HepG2 (cell line): ENCODE measurements around the gene SMAD7. TPM values are rescaled to one million over a fixed set of nuclear protein-coding genes. Genes with fewer than 3 reads are reported as not detected.

Source experiments
- ATAC-seq: fragments of 200-7000 bp; cut with Tn5 transposase; 3 replicates; pipeline ENCODE4 v1.9.1; 2020; ENCODE audit warnings: mild to moderate bottlenecking, moderate library complexity
- BruUV-seq: library from RNA; stranded (reverse); fragments of 400-500 nt; replicated peaks from 2 replicates; lab custom pipeline; 2021; lab: Mats Ljungman, UMichigan
- CTCF ChIA-PET: fragments of 300-600 bp; formaldehyde crosslinking; extraction: SDS; loops from one replicate; lab custom pipeline; 2021; ENCODE audit warnings: low total read pairs, inconsistent platforms, low intra/inter-chr PET ratio; lab: Yijun Ruan, JAX
- POLR2A ChIA-PET: fragments of 350-600 bp; sonication (Branson Sonifier 250); formaldehyde crosslinking; loops from one replicate; lab custom pipeline; 2020; ENCODE audit warnings: antibody characterized with exemption, inconsistent platforms; lab: Yijun Ruan, JAX
- DNase-seq: peaks from one replicate; pipeline ENCODE4 v3.0.0-alpha.2; 2015; ENCODE audit warnings: low spot score
- FAIRE-seq: peaks from 3 replicates; lab custom pipeline; 2011; peaks lifted over from hg19 to GRCh38; lab: Jason Lieb, UNC
- H2AFZ ChIP-seq: one replicate; pipeline ENCODE4 v1.6.1; 2011; ENCODE audit warnings: low read length, inconsistent platforms
- H3K27ac ChIP-seq: fragments of 300-600 bp; 3 replicates; pipeline ENCODE4 v1.8.0; 2011; ENCODE audit warnings: mixed run types, mild to moderate bottlenecking, mixed read lengths, low read length, inconsistent platforms; ENCODE audit not compliant: insufficient read depth; ENCODE audit errors: extremely low read length
- H3K27me3 ChIP-seq, 2 experiments: fragments of 200-600 bp in 1 of 2; 2 replicates in 1 of 2; 3 replicates in 1 of 2; pipeline versions ENCODE4 v1.6.0 to v1.8.0; 2011; ENCODE audit warnings: low read length in 2 of 2, mild to moderate bottlenecking in 2 of 2, moderate library complexity in 2 of 2, inconsistent platforms in 1 of 2; ENCODE audit not compliant: insufficient read depth in 2 of 2, control insufficient read depth in 1 of 2
- H3K36me3 ChIP-seq, 2 experiments: fragments of 200-600 bp in 1 of 2; replicated peaks in 1 of 2; 2 replicates in 1 of 2; 3 replicates in 1 of 2; pipeline versions ENCODE4 v1.5.1 to v1.8.0; 2011; ENCODE audit warnings: low read length in 2 of 2, inconsistent platforms in 1 of 2; ENCODE audit not compliant: insufficient read depth in 2 of 2, control insufficient read depth in 1 of 2
- H3K4me1 ChIP-seq: 2 replicates; pipeline ENCODE4 v1.5.1; 2012; ENCODE audit warnings: low read length, inconsistent platforms; ENCODE audit not compliant: insufficient read depth
- H3K4me2 ChIP-seq: 2 replicates; pipeline ENCODE4 v1.6.0; 2011; ENCODE audit warnings: low read depth, low read length, inconsistent platforms
- H3K4me3 ChIP-seq, 3 experiments: fragments of 200-600 bp in 1 of 3; sonication (generic), shearing (Covaris generic) in 1 of 3; replicated peaks in 1 of 3; 2 replicates each; pipeline ENCODE4 v1.5.1; 2011 to 2016; ENCODE audit warnings: low read length in 3 of 3, inconsistent platforms in 2 of 3, low read depth in 2 of 3, mild to moderate bottlenecking in 2 of 3, control low read depth in 1 of 3, mixed read lengths in 1 of 3; ENCODE audit not compliant: insufficient read depth in 1 of 3
- H3K79me2 ChIP-seq: one replicate; pipeline ENCODE4 v1.6.1; 2011; ENCODE audit warnings: low read length, inconsistent platforms; ENCODE audit not compliant: insufficient read depth
- H3K9ac ChIP-seq: 2 replicates; pipeline ENCODE4 v1.6.0; 2011; ENCODE audit warnings: mild to moderate bottlenecking, low read depth, low read length, inconsistent platforms; ENCODE audit not compliant: insufficient read depth
- H3K9me3 ChIP-seq: 2 replicates; pipeline ENCODE4 v1.5.1; 2012; ENCODE audit warnings: mild to moderate bottlenecking, low read length
- H4K20me1 ChIP-seq: 2 replicates; pipeline ENCODE4 v1.6.0; 2011; ENCODE audit warnings: inconsistent platforms, mild to moderate bottlenecking, low read length, moderate library complexity; ENCODE audit not compliant: insufficient read depth
- FOXC1 ChIP-seq: sonication (generic); formaldehyde crosslinking; IDR thresholded peaks from 2 replicates; pipeline ENCODE4 v1.8.0; 2022; ENCODE audit warnings: mild to moderate bottlenecking, missing genetic modification reagents, borderline replicate concordance
- FOXP1 ChIP-seq, 2 experiments: fragments of 450-650 bp in 1 of 2; IDR thresholded peaks; 2 replicates each; pipeline ENCODE4 v1.6.1; 2017 to 2018; ENCODE audit warnings: antibody characterized with exemption in 1 of 2
- MEF2D ChIP-seq: sonication (generic); formaldehyde crosslinking; IDR thresholded peaks from 2 replicates; pipeline ENCODE4 v1.5.1; 2020; ENCODE audit warnings: mild to moderate bottlenecking, missing genetic modification reagents
- NFKB2 ChIP-seq: sonication (generic); formaldehyde crosslinking; IDR thresholded peaks from 2 replicates; pipeline ENCODE4 v1.4.0; 2020; ENCODE audit warnings: missing genetic modification reagents, borderline replicate concordance
- NFYB ChIP-seq: sonication (generic); formaldehyde crosslinking; IDR thresholded peaks from 2 replicates; pipeline ENCODE4 v1.4.0; 2020; ENCODE audit warnings: missing genetic modification reagents
- PATZ1 ChIP-seq: sonication (generic); formaldehyde crosslinking; IDR thresholded peaks from 2 replicates; pipeline ENCODE4 v1.4.0; 2020; ENCODE audit warnings: missing genetic modification reagents
- RFXANK ChIP-seq: IDR thresholded peaks from 2 replicates; pipeline ENCODE4 v1.6.1; 2016
- SMYD3 ChIP-seq: sonication (generic); formaldehyde crosslinking; IDR thresholded peaks from 2 replicates; pipeline ENCODE4 v1.8.1; 2023; ENCODE audit warnings: mild to moderate bottlenecking, missing genetic modification reagents
- ZBTB37 ChIP-seq: sonication (generic); formaldehyde crosslinking; IDR thresholded peaks from 2 replicates; pipeline ENCODE4 v1.4.0; 2020; ENCODE audit warnings: mild to moderate bottlenecking, missing genetic modification reagents
- ZFP36L1 ChIP-seq: sonication (generic); formaldehyde crosslinking; IDR thresholded peaks from 2 replicates; pipeline ENCODE4 v1.8.0; 2022; ENCODE audit warnings: mild to moderate bottlenecking, missing genetic modification reagents, moderate library complexity
- ZMYM3 ChIP-seq: sonication (generic); formaldehyde crosslinking; IDR thresholded peaks from 2 replicates; pipeline ENCODE4 v1.5.1; 2020; ENCODE audit warnings: mild to moderate bottlenecking, missing genetic modification reagents
- ZMYM4 ChIP-seq: sonication (generic); formaldehyde crosslinking; IDR thresholded peaks from 2 replicates; pipeline ENCODE4 v1.8.1; 2023; ENCODE audit warnings: mild to moderate bottlenecking, missing genetic modification reagents
- ZNF331 ChIP-seq: sonication (generic); formaldehyde crosslinking; IDR thresholded peaks from 2 replicates; pipeline ENCODE4 v1.4.0; 2020; ENCODE audit warnings: missing genetic modification reagents
- ZNF530 ChIP-seq: sonication (generic); formaldehyde crosslinking; IDR thresholded peaks from 2 replicates; pipeline ENCODE4 v1.5.0; 2020; ENCODE audit warnings: low read depth, mild to moderate bottlenecking, missing genetic modification reagents
- ZNF607 ChIP-seq: sonication (generic); formaldehyde crosslinking; IDR thresholded peaks from 2 replicates; pipeline ENCODE4 v1.5.1; 2020; ENCODE audit warnings: missing genetic modification reagents, mild to moderate bottlenecking, borderline replicate concordance
- ZNF891 ChIP-seq: sonication (generic); formaldehyde crosslinking; IDR thresholded peaks from 2 replicates; pipeline ENCODE4 v1.5.0; 2020; ENCODE audit warnings: mild to moderate bottlenecking, missing genetic modification reagents
- WGBS: methylation state at CpG from one replicate; pipeline ENCODE4 v1.1.6; 2017; ENCODE audit warnings: low lambda C conversion rate; 5-methylcytosine and 5-hydroxymethylcytosine counted together
- in situ Hi-C: cut with HindIII; loops from 2 replicates; pipeline ENCODE4 v1.10.0; 2017; ENCODE audit warnings: low pct_unique_long_range_greater_than_20kb; ENCODE audit not compliant: extremely low pct_ligation_motif_present
- intact Hi-C: fragments of 100-400 bp; cut with micrococcal nuclease; formaldehyde crosslinking; loops from one replicate; pipeline ENCODE4 v1.10.0; 2022; ENCODE audit not compliant: unreplicated experiment
- polyA plus RNA-seq, 8 experiments: library from polyadenylated mRNA; depleted of rRNA in 3 of 8; stranded (reverse) in 7 of 8; unstranded in 1 of 8; fragments of >200 nt; fragmentation: Illumina TruSeq in 4 of 8; extraction: Trizol in 4 of 8; gene quantifications; 2 replicates each; pipeline versions ENCODE4 v1.2.1 to v1.2.3, GENCODE V29; 2011 to 2016; ENCODE audit warnings: low read depth in 4 of 8, missing spikeins in 1 of 8, mixed read lengths in 1 of 8; ENCODE audit not compliant: insufficient read depth in 1 of 8
- total RNA-seq, 5 experiments: library from RNA; depleted of rRNA; stranded (reverse); fragments of >200 nt; fragmentation: Illumina TruSeq; extraction: Trizol; gene quantifications; 2 replicates each; pipeline ENCODE4 v1.2.3, GENCODE V29; 2016; ENCODE audit warnings: low read depth in 1 of 5

SMAD7 gene
- total and polyA plus RNA-seq, 2 of the 13 experiments (the other 11 are each of a cell fraction or from before 2014, with no cell fraction given): 17.4 to 24.7 TPM

- BruUV-seq: no TSS peak
- H3K4me2 ChIP-seq: no peak overlapping the region
- no peaks in the 10 kb centered on the region for H4K20me1 ChIP-seq
- H3K27ac ChIP-seq: no peak overlapping the region
- CTCF ChIA-PET: no interaction called here
- intact Hi-C loops: no loop called here
- POLR2A ChIA-PET: no interaction called here
- no peak for FAIRE-seq
- TF ChIP-seq PATZ1: no peak
- no peak overlapping the region for H3K4me3 ChIP-seq
- no peak overlapping the region for H2AFZ ChIP-seq
- H3K9me3 ChIP-seq: no peaks in the 10 kb centered on the region
- no peak for DNase-seq
- no peaks in the 10 kb centered on the region for H3K79me2 ChIP-seq
- in situ Hi-C loops: no loop called here
- no peak for ATAC-seq
- peaks cover 44% of the 10 kb centered on the region for H3K4me1 ChIP-seq
- no peaks in the 10 kb centered on the region for H3K36me3 ChIP-seq
- WGBS: 79% methylated on average over 7 of the region's 8 CpGs
- no peak overlapping the region for H3K9ac ChIP-seq
- H3K27me3 ChIP-seq: no peaks in the 10 kb centered on the region; a peak in 2 of 5 replicates
Measured at GRCh38 chr18:48886520-48887293, 64.1 kb downstream of the SMAD7 start.

GRCh38 chr18:48885924-48886400 is 64.8 kb downstream of the SMAD7 start:
- CTCF ChIA-PET: no interaction called here
- no peaks in the 10 kb centered on the region for H3K36me3 ChIP-seq
- H3K4me2 ChIP-seq: no peak overlapping the region
- in situ Hi-C loops: no loop called here
- H3K9ac ChIP-seq: no peak overlapping the region
- no peaks in the 10 kb centered on the region; a peak in 2 of 5 replicates for H3K27me3 ChIP-seq
- H3K27ac ChIP-seq: no peak overlapping the region
- WGBS: 89% methylated on average over 3 of the region's 7 CpGs
- FAIRE-seq (no peak), DNase-seq (no peak), ATAC-seq (no peak)
- H3K79me2 ChIP-seq: no peaks in the 10 kb centered on the region
- no peak overlapping the region for H2AFZ ChIP-seq
- POLR2A ChIA-PET: no interaction called here
- H3K4me3 ChIP-seq: no peak overlapping the region
- H3K4me1 ChIP-seq: peaks cover 39% of the 10 kb centered on the region
- intact Hi-C loops: no loop called here
- no peaks in the 10 kb centered on the region for H3K9me3 ChIP-seq
- no peaks in the 10 kb centered on the region for H4K20me1 ChIP-seq
- BruUV-seq: no TSS peak
- TF ChIP-seq RFXANK (CRISPR knock-in tag) (no peak), ZMYM3 (CRISPR knock-in tag) (no peak), NFKB2 (CRISPR knock-in tag) (no peak), MEF2D (CRISPR knock-in tag) (no peak), ZNF530 (CRISPR knock-in tag) (no peak), ZBTB37 (CRISPR knock-in tag) (no peak), ZMYM4 (no peak), ZNF331 (CRISPR knock-in tag) (no peak), ZFP36L1 (CRISPR knock-in tag) (no peak), FOXC1 (CRISPR knock-in tag) (no peak), SMYD3 (no peak), ZNF891 (CRISPR knock-in tag) (no peak), ZNF607 (CRISPR knock-in tag) (no peak), NFYB (CRISPR knock-in tag) (no peak), FOXP1 (IDR thresholded peaks at IDR 0.05) (no peak), FOXP1 (CRISPR knock-in tag; IDR thresholded peaks at IDR 0.05) (no peak)
